GM23248 (cell line): ENCODE results near the gene ULBP2. TPM values are rescaled to one million over a fixed set of nuclear protein-coding genes. Genes with fewer than 3 reads are reported as not detected.
"Not testable (repeated sequence)": the region's sequence is repeated elsewhere in the genome, so short reads cannot be mapped to it uniquely, and the experiment has no call there.

Source experiments
- DNase-seq: peaks from one replicate; pipeline ENCODE4 v3.0.0-alpha.2; 2015
- H2AFZ ChIP-seq: fragments of 200-600 bp; sonication (generic); 2 replicates; pipeline ENCODE4 v1.6.1; 2016; ENCODE audit warnings: antibody characterized with exemption
- H3F3A ChIP-seq: fragments of 200-600 bp; sonication (generic); 2 replicates; pipeline ENCODE4 v1.6.1; 2016; ENCODE audit warnings: mild to moderate bottlenecking, antibody characterized with exemption, mixed run types; ENCODE audit not compliant: insufficient read depth
- H3K27ac ChIP-seq: fragments of 200-600 bp; sonication (generic); 2 replicates; pipeline ENCODE4 v1.5.1; 2016; ENCODE audit warnings: mild to moderate bottlenecking
- H3K27me3 ChIP-seq: fragments of 200-600 bp; sonication (generic); replicated peaks from 2 replicates; pipeline ENCODE4 v1.6.1; 2016; ENCODE audit warnings: mild to moderate bottlenecking; ENCODE audit not compliant: insufficient read depth
- H3K36me3 ChIP-seq: fragments of 200-600 bp; sonication (generic); 2 replicates; pipeline ENCODE4 v1.6.1; 2016; ENCODE audit warnings: low read depth, mild to moderate bottlenecking
- H3K4me1 ChIP-seq: fragments of 200-600 bp; sonication (generic); 2 replicates; pipeline ENCODE4 v1.6.1; 2016; ENCODE audit warnings: mild to moderate bottlenecking; ENCODE audit not compliant: insufficient read depth
- H3K4me2 ChIP-seq: fragments of 200-600 bp; sonication (generic); one replicate; pipeline ENCODE4 v1.6.1; 2016; ENCODE audit warnings: mild to moderate bottlenecking; ENCODE audit not compliant: unreplicated experiment
- H3K4me3 ChIP-seq: fragments of 200-600 bp; sonication (generic); 2 replicates; pipeline ENCODE4 v1.5.1; 2016; ENCODE audit warnings: mild to moderate bottlenecking
- H3K79me2 ChIP-seq: fragments of 200-600 bp; sonication (generic); 2 replicates; pipeline ENCODE4 v1.6.1; 2016; ENCODE audit warnings: mild to moderate bottlenecking; ENCODE audit not compliant: insufficient read depth
- H3K9ac ChIP-seq: fragments of 200-600 bp; sonication (generic); 2 replicates; pipeline ENCODE4 v1.6.1; 2016; ENCODE audit warnings: mild to moderate bottlenecking
- H3K9me2 ChIP-seq: fragments of 200-600 bp; sonication (generic); 2 replicates; pipeline ENCODE4 v1.6.1; 2016; ENCODE audit warnings: mixed run types, mild to moderate bottlenecking, moderate library complexity; ENCODE audit not compliant: insufficient read depth
- H3K9me3 ChIP-seq: fragments of 200-600 bp; sonication (generic); one replicate; pipeline ENCODE4 v1.6.1; 2017; ENCODE audit warnings: low read depth
- H4K20me1 ChIP-seq: fragments of 200-600 bp; sonication (generic); 2 replicates; pipeline ENCODE4 v1.6.0; 2016; ENCODE audit not compliant: insufficient read depth
- EZH2 ChIP-seq: fragments of 200-600 bp; sonication (generic); IDR thresholded peaks from 2 replicates; pipeline ENCODE4 v1.6.1; 2018; ENCODE audit warnings: antibody characterized with exemption, mild to moderate bottlenecking; ENCODE audit not compliant: insufficient read depth, poor library complexity, severe bottlenecking
- EZH2phosphoT487 ChIP-seq: fragments of 200-600 bp; sonication (generic); IDR thresholded peaks from 2 replicates; pipeline ENCODE4 v1.6.1; 2018; ENCODE audit warnings: antibody characterized with exemption, moderate library complexity, mild to moderate bottlenecking, low read depth; ENCODE audit not compliant: insufficient read depth
- WGBS, 2 experiments: methylation state at CpG; one replicate each; pipeline ENCODE4 v1.1.6; 2015 to 2017; ENCODE audit warnings: low lambda C conversion rate in 2 of 2, low coverage in 1 of 2; ENCODE audit errors: missing lambda C conversion rate in 2 of 2; 5-methylcytosine and 5-hydroxymethylcytosine counted together
- in situ Hi-C: fragments of 300-500 bp; cut with MboI; formaldehyde crosslinking; loops from 2 replicates; pipeline ENCODE4 v1.15.0; 2020
- polyA plus RNA-seq: library from polyadenylated mRNA; unstranded; fragments of >200 nt; fragmentation: Nextera tagmentation; extraction: Ambion mirVana; gene quantifications from 2 replicates; pipeline ENCODE4 v1.2.1, GENCODE V29; 2016
- total RNA-seq: library from RNA; depleted of rRNA; stranded (reverse); fragments of >200 nt; shearing (Covaris generic); gene quantifications from 2 replicates; pipeline ENCODE4 v1.2.3, GENCODE V29; 2014

ULBP2 gene
- total and polyA plus RNA-seq, 2 experiments from 2014 or later: 23.8 to 29.5 TPM

GRCh38 chr6:149925974-149926777, 15.6 kb upstream of the ULBP2 start:
- peak overlapping the region; percentile 64 for H3K4me2 ChIP-seq
- 0 to 1% methylated on average over 25 to 31 of the region's 31 CpGs for WGBS, 2 experiments
- TF ChIP-seq EZH2phosphoT487 (no peak), EZH2 (no peak)
- H3K9ac ChIP-seq: peak overlapping the region; percentile 75
- no peaks in the 10 kb centered on the region for H3K4me1 ChIP-seq
- H3K36me3 ChIP-seq: no peaks in the 10 kb centered on the region
- in situ Hi-C loops: no loop called here
- no peaks in the 10 kb centered on the region for H3K79me2 ChIP-seq
- H3K9me3 ChIP-seq: no peaks in the 10 kb centered on the region
- H4K20me1 ChIP-seq: no peaks in the 10 kb centered on the region
- H3K9me2 ChIP-seq: no peaks in the 10 kb centered on the region
- peaks cover 9% of the 10 kb centered on the region; the same call in 1 of the 2 replicates for H3K27me3 ChIP-seq
- DNase-seq: peak; percentile 90
- peak overlapping the region; percentile 69 for H3K4me3 ChIP-seq
- no peaks in the 10 kb centered on the region for H3F3A ChIP-seq
- H2AFZ ChIP-seq: peak overlapping the region; percentile 78
- no peak overlapping the region for H3K27ac ChIP-seq

DNA sequence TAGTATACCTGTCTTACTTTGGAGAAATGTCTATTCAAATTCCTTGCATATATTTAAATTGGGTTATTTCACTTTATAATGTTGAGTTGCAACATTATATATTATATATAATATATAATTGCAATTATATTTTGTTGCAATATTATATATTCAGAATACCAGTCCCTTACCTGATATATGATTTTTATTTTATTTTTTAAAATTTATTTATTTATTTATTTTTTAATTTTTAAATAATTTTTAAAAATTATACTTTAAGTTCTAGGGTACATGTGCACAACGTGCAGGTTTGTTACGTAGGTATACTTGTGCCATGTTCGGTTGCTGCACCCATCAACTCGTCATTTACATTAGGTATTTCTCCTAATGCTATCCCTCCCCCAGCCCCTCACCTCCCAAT, 14.8 kb upstream of the ULBP2 start:
- H3K36me3 ChIP-seq, H3K4me3 ChIP-seq, H3F3A ChIP-seq, H3K4me1 ChIP-seq, H3K9ac ChIP-seq, H3K4me2 ChIP-seq, H3K9me3 ChIP-seq, DNase-seq, H2AFZ ChIP-seq, H3K79me2 ChIP-seq, H3K9me2 ChIP-seq, in situ Hi-C loops, H3K27me3 ChIP-seq, H4K20me1 ChIP-seq, H3K27ac ChIP-seq: not testable (repeated sequence)
- WGBS, 2 experiments: 64 to 70% methylated on average over 4 of the region's 4 CpGs

- H3F3A ChIP-seq: no peaks in the 10 kb centered on the region
- no peaks in the 10 kb centered on the region for H3K9me2 ChIP-seq
- in situ Hi-C loops: no loop called here
- no peaks in the 10 kb centered on the region for H4K20me1 ChIP-seq
- H3K4me3 ChIP-seq: no peak overlapping the region
- peaks cover 9% of the 10 kb centered on the region; the same call in 1 of the 2 replicates for H3K27me3 ChIP-seq
- DNase-seq: peak; percentile 39
- H3K36me3 ChIP-seq: no peaks in the 10 kb centered on the region
- H3K9me3 ChIP-seq: no peaks in the 10 kb centered on the region
- no peak overlapping the region for H3K4me2 ChIP-seq
- no peaks in the 10 kb centered on the region for H3K4me1 ChIP-seq
- no peak overlapping the region for H3K27ac ChIP-seq
- no peak for TF ChIP-seq EZH2phosphoT487
- TF ChIP-seq EZH2: no peak
- H2AFZ ChIP-seq: no peak overlapping the region
- H3K79me2 ChIP-seq: no peaks in the 10 kb centered on the region
- no peak overlapping the region for H3K9ac ChIP-seq
- 9 to 11% methylated on average over 3 of the region's 3 CpGs for WGBS, 2 experiments
Observed at GRCh38 chr6:149929422-149929821, 12.4 kb upstream of the ULBP2 start.

- H3K36me3 ChIP-seq: no peaks in the 10 kb centered on the region
- no peak for TF ChIP-seq EZH2
- no peak for TF ChIP-seq EZH2phosphoT487
- DNase-seq: no peak
- no peaks in the 10 kb centered on the region for H4K20me1 ChIP-seq
- H3K9ac ChIP-seq: no peak overlapping the region
- in situ Hi-C loops: loop anchor here (10.0 kb wide), 1 partner anchor 83 kb away; no protein-coding TSS in a partner anchor
- no peaks in the 10 kb centered on the region for H3K9me3 ChIP-seq
- 66 to 74% methylated on average over 6 of the region's 6 CpGs for WGBS, 2 experiments
- H3K4me2 ChIP-seq: no peak overlapping the region
- no peak overlapping the region for H2AFZ ChIP-seq
- no peaks in the 10 kb centered on the region for H3K79me2 ChIP-seq
- no peak overlapping the region for H3K27ac ChIP-seq
- H3K27me3 ChIP-seq: peaks cover 9% of the 10 kb centered on the region; the same call in 1 of the 2 replicates
- H3K9me2 ChIP-seq: no peaks in the 10 kb centered on the region
- H3F3A ChIP-seq: 0 out of 2 replicates have a peak, but pooled peaks cover 6% of the 10 kb centered on the region
- no peak overlapping the region for H3K4me3 ChIP-seq
- no peaks in the 10 kb centered on the region for H3K4me1 ChIP-seq
Observed at GRCh38 chr6:149931501-149931900, 10.3 kb upstream of the ULBP2 start.
